HG02642 (cell line): Measurements from ENCODE around the gene DMD.

ENCODE experiments used
- ATAC-seq: cut with Tn5 transposase; IDR thresholded peaks from one replicate; pipeline ENCODE4 v1.9.1; 2021; ENCODE audit warnings: mild to moderate bottlenecking; ENCODE audit not compliant: unreplicated experiment, poor library complexity

Gene DMD

DNA sequence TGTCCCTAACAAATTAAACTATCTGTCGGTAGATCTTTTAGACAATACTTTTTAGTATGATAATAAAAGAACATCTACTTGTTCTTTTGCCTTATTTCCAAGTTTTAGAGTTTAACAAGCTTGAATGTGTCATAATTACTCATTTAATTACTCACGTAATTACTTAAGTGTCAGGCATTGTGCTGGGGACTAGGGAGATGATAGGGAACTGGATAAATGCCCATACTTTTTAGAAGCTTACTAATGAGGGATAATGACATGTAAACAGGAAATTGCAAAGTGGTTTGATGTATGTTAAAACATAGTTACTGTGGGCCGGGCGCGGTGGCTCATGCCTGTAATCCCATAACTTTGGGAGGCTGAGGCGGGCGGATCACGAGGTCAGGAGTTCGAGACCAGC is 158.3 kb downstream of the DMD start:
- ATAC-seq, result no peak

DNA sequence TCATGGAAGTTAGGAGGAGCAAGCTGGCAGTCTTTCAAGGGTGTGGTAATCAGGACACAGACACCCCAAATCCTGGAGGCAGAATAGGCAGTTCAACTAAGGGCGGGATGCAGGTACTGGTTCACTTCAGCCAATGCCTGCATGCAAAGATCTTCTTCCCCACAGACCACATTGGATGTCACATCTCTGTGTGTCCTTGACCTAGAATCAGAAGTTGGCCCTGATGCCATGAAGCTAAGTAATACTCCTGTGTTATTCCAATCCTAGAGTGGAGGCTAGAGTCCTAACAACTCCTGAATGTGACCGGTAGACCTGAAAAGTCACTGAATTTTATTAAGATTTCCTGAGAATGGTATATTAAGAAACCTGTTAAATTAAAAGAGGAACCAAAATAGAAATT is 165.5 kb downstream of the DMD start:
- no peak for ATAC-seq

DNA sequence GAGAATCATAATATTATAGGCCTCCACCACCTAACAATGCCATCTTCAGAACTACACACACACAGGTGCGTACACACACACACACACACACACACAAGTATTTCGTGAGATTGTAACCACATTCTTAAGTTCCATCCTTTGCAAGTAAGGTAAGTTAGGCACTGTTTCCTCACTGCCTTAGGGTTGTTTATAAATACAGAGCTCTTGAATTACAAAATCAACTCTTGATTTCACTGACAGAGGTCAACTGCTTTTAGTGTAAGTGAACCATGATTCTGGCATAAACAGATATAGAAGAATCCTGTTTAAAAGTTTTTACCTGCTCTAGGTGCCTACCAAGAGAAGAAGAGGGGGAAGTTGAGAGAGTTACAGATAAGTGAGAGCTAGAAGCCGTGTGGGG is 166.1 kb downstream of the DMD start:
- ATAC-seq, result no peak

DNA sequence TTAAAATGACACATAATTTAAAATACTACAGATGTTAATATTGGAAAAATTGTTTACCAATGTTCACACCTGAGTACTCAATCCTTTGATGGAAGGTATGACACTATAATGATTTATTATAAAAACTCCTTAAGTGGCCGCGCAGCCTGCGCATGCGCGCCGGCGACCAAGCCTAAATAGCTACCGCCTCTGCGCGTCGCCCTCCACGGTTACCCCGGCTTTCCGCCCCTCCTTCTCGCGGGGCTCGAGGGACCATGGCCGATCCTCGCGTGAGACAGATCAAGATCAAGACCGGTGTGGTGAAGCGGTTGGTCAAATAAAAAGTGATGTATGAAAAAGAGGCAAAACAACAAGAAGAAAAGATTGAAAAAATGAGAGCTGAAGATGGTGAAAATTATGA is 170.2 kb downstream of the DMD start:
- no peak for ATAC-seq

DNA sequence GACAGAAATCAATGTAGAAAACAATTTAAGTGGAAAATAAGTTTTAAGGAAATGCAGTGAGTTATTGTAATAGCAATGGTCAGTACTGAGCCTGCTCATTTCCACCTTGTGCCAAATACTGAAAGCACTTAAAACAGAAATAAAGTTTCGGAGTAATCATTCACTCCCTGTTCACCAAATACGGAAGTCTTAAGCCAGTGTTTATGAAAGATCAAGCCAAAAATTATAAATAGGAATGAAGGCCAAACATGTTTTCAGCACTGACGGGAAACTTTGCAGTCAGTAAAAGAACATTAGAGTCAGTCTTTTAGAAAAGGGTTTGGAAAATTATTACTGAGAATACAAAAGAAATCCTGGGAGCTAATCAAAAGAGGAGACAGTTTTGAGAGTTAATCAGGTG is 178.6 kb downstream of the DMD start:
- no peak for ATAC-seq

DNA sequence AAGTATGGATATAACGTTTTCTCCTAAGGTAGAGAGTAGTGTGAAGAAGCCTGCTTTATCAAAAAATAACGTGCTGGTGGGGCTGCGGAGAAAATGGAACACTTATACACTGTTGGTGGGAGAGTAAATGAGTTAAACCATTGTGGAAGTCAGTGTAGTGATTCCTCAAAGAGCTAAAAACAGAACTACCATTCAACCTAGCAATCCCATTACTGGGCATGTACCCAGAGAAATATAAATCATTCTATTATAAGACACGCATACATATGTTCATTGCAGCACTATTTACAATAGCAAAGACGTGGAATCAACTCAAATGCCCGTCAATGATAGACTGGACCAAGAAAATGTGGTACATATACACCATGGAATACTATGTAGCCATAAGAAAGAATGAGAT is 196.4 kb downstream of the DMD start:
- ATAC-seq, result no peak

DNA sequence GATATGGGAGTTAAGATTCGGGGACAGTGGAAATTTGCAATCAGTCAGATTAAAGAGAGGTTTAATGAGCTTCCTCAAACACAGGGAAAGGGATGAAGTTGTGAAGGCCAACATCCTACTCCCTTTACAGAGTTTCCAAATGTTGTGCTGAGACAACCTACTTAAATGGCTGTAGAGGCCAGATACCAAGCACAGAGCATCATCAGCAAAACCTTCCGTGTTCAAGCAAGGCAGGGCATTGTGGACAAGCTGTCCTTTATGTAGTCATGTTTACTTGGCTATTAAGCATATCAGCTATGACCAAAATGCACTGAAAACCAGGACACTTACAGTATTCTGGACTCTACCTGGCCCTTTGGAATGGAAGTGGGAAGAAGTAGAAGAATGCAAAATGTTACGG is 197.3 kb downstream of the DMD start:
- ATAC-seq, result no peak

DNA sequence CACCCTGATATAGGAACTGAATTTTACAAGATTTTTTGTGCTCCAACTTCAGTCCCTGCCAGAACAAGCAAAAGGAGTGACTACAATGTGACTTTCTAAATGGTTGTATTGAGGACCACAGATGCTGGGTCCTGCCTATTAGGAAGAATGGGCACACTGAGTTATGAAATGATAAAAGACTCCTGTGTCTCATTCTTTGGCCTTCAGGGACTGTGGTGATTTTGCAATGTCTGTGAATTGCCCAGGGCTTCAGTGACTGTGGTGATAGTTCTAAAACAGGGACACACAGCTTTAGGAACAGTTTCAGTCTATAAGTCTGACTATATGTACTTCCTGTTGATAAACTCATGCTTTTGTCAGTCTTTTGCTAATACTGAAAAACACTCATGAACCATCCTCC is 210.2 kb downstream of the DMD start:
- no peak for ATAC-seq

DNA sequence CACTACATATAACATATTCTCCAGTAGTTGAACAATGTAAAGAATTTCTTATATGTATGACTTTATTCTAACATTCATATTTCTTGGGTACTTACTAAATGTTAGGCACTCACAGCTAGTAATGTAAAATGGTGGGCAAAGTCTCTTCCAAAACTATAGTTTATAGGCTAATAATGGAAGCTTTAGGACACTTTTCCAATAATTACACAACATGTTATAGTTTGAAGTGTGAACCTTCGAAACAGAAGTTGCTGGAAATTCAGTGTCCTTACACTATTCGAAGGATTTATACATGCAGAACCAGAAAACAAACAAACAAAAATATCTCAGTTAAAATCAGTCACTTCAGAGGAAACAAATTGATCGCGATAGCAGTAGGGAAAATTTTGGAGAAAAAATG is 212.6 kb downstream of the DMD start:
- no peak for ATAC-seq

DNA sequence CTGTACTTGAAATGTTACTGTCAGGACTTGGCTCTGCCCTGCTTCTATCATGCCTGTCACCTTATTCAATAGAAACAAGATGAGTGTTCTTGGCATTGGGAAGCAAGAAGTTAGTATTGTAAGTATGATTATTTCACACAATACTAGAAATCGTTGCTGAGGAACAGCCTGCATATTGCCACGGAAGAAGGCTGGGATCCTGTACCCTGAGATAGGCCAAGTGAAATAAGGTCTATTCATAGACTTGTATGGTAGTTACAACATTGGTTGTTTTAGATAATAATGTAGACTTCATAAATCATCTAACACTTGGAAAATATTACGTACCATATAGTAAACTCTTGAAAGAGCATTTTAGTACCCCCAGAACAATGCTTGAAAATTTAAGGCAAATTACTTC is 215.9 kb downstream of the DMD start:
- ATAC-seq, result no peak

DNA sequence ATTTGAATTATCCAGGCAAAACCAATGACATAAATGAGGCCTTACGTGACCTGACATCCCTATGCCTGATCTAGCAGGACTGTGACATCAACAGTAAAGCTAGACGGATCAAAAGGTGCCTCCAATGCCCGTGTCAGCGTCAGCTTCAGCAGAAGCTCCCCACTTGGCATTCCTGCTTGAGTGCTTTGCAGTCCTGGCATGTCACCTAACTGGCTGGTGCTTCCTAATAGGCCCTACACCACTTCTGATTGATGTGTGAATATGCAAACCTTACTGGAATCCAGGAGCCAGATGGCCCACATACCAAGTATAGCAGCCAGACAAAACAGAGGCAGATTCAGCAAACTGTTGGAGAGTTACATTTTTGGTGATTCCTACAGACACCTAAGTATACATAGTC is 224.2 kb downstream of the DMD start:
- no peak for ATAC-seq

DNA sequence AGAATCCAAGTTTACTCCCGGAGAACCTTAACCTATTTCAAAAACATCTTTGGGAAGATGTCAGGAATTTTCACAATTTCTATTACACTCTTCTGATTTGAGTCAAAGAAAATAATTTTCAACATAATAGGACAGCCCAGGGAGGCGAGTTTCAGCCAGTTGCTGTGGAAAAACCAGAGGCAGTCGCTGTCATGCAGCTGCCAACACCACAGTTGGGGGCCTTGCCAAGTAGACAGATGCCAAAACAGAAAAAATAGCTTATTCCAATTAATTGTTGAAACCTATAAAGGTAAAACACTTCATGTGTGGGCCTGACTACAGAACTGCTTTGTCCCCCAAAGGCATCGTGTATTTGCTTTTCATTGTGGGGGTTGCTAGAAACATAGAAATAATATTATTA is 225.8 kb downstream of the DMD start:
- ATAC-seq, result no peak

DNA sequence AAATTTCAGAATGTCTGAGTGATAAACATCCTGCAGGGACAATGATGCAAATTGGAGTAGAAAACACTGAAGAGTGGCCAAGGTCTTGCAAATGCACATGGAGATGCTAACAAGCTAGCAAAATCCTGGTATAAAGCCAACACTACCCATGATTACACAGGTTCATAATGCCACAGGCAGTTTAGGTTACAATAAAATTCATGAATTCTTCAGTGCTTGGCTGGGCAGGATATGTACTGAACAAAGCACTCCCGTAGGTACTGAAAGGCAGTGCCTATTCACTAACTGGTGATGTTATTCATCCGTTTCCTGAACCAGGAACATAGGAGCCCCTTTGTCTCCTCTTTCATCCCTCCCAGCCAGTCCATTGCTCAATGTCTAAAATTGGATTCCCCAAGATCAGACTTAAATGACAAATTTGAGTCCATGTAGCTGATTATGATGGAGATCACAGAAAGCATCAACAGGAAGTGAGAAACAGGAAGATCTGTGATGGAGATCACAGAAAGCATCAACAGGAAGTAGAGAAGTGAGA is 244.5 kb downstream of the DMD start:
- ATAC-seq, result no peak

DNA sequence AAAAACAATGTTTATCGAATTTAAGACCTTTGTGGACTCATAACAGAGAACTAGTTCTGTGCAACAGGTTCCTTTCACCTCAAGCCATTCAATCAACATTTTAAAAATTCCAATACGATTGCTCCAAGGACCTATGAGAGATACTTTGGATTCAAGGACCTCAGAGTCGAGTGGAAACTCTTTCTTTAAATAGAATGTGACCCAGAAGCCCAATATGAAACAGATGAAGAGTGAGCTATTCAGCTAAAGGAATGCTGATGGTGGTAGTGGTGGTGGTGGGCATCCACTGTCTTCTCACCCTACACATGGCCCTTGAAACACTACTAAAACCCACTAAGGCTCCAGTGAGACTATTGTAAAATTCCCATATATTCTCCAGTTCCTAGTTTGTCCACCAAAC is 257.2 kb downstream of the DMD start:
- ATAC-seq, result no peak

DNA sequence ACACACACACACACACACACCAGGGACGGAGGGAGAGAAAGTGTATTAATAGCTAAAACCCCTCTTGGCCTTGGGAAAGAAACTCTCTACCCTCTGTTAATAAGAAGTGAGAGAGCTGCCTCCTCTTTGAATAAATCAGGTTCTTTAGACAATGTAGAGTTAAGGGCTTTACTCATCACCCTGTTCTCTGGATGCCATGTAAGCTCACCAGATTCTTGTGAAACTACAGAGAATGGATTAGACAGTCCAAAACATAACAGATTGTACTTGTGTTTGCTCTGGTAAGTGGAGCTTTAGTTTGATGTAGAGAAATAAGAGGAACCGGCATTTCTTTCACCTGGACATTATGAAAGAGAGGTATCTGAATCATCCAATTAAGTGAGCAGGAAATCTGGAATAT is 263.2 kb downstream of the DMD start:
- ATAC-seq, result no peak

DNA sequence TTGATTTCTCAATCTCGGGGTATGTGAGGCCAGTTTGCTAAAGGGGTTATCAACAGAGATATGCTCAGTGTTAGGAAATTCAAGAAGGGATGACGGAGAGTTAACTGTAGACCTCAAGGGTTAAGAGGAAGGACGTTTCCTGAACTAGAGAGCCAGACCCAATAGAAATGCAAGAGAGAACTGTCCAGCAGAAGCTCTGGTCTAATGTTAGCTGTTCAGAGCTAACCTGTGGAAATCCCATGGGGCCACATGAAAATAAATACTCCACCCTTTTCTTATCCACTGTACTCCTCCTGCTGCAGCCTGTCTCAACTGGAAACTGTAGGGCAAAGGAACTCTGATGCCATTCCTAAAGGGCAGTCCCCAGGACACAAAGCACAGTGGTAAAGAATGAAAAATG is 274.3 kb downstream of the DMD start:
- ATAC-seq, result no peak

DNA sequence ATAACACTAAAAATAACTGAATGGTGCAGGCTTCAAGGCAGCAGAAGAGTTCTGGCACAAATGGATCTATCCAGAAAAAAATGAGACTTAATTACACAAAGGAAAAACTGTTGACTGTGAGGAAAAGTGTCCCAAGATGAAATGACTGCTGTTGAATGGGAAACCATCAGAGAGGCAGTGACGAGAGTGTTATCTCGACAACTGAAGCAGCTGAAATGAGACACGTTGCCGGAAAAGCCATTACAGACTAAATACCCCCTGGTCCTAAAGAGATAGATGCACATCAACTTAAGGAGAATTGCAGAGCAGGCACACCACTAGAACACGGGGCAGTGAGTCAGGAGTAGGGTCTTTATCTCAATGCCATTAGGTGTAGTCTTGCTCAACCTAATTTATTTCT is 277.8 kb downstream of the DMD start:
- ATAC-seq, result no peak

DNA sequence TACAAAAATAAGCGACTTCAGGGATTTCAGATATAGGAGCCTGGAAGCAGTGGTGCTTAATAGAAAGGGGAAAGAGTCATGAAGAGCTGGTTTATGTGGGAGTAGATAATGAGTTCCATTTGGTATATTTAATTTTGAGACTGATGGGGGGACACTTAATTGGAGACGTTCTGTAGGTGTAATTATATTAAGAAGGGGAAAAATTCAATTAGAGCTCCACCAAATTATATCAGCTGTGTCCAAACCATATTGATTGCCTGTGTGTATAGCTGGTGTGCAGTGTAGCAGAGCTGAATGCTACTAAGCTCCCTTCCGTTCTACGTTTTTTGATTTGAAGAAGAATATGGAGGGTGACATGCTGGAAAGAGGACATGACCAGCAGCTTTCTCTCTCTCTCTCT is 282.3 kb downstream of the DMD start:
- no peak for ATAC-seq

DNA sequence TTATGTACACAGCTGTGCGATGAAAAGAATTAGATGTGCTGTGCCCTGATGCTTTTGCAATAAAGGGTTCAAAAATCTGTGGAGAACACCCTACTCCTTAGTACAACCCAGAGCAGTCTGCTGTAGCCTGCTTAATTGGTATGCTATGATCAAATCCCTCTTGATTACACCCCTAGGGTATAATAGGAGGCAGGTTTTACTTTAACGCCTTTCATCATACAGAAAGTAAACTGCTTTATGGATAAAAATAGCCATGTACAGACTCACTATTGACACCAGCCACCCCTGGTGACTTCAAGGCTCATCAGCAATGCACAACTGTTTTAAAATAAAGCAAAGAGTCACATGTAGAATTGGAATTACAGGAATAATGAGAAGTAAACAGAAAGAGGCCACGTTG is 315.3 kb downstream of the DMD start:
- no peak for ATAC-seq

DNA sequence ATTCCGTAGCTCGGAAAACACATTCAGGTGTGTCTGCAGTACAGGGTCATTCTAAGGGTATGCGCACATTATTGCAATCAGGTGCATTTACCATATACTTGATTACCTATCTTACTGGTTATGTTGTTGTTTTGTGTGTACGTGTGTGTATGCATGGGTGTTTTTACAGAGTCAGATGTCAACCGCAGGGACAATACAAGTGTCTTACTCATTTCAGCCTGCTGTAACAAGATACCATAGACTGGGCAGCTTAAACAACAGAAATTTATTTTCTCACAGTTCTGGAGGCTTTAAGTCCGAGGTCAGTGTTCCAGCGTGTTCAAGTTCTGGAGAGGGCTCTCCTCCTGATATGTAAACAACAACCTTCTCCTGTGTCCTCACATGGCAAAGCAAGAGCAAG is 316.7 kb downstream of the DMD start:
- no peak for ATAC-seq

DNA sequence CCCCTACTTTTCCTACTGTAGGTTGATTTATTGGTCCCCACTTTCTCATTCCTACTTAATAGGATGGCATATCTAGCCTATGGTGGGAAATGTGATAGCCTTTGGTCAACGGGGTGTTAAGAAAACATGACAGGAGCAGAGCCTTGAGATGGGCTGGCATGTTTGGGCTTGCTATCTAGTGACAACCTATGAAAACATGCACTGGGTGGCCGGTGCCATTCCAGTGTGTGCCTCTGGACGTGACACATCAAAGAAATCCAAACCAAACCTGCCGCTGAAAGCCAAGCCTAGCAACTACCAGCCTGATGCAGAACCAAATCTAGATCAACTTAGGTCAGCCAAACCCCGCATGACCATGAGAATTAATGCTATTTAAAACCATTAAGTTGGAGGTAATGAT is 317.6 kb downstream of the DMD start:
- ATAC-seq, result no peak

DNA sequence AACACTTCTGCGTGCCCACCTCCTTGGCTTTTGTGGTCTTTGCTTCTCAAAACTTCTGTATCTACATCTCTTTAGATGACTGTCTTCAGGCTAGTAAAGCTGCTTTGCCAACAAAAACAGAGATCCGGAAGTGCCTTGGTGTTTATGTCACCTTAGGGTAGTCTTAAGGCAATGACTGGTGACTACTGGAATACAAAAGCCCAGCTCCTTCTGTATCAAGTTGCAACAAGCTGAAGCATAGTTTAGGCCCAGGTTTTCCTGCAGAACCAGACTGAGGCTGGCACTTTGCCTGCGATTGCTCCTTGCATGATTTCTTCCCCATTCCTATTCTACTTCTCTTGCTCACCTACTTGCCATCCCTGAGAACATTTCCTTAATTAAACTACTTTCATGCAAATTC is 333.8 kb downstream of the DMD start:
- no peak for ATAC-seq

DNA sequence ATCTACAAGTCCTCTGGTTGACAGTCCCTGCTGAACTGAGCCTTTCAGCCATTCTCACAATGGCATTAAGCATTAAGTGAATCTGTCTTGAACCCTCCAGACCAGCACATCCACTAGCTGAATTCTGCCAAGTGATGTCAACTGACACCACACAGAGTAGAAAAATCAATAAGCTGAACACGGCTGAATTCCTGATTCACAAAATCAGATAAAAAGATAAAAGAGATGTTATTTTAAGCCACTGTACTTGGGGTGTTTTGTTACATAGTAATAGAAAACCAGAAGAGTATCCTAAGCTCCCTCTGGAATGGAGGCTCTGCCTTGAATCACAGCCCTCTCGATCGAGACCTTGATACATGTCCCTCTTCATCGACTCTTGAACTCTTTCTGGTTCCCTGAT is 336.5 kb downstream of the DMD start:
- no peak for ATAC-seq
